Left forelimb (tissue), 1 donor: ENCODE results near the gene OLFM2.
"Not testable (repeated sequence)": the region's sequence is repeated elsewhere in the genome, so short reads cannot be mapped to it uniquely, and the experiment has no call there.

Experiments used
- DNase-seq: peaks from one replicate; pipeline ENCODE4 v3.0.0-alpha.2; 2018; ENCODE audit warnings: low spot score

OLFM2 gene

GRCh38 chr19:9827289-9828238 lies 108.8 kb downstream of the OLFM2 start, which contains the start of gene UBL5:
UBL5 (plus strand) TSS chr19:9827918; CDS start chr19:9828338, 420 bp downstream.
- peak; percentile 90 for DNase-seq

DNA sequence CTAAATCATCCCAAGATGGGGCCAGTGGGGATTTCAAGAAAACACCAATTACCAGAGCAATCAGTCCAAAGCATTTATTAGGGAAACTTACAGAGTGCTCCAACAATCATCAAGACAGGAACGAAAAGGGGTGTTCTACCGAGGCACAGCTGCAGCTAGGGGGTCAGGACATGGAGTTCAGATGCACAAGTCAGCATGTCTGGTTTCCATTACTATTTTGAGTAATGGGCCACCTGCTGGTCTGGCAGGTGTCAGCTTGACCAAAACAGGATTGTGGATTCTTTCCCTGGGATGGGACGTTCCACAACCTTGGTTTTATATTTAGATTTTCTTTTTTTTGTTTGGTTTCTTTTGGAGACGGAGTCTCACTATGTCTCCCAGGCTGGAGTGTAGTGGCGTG lies 112.5 kb downstream of the OLFM2 start:
- no peak for DNase-seq

- not testable (repeated sequence) for DNase-seq
Measured at GRCh38 chr19:9820034-9820433, 116.3 kb downstream of the OLFM2 start.

- DNase-seq, result no peak
Measured at GRCh38 chr19:9819596-9819909, 116.8 kb downstream of the OLFM2 start.

GRCh38 chr19:9818734-9819595 lies 117.3 kb downstream of the OLFM2 start, which contains the start of gene FBXL12:
FBXL12 (minus strand) TSS chr19:9819079; CDS start chr19:9818813, 266 bp downstream.
- DNase-seq, result peak; percentile 100

DNA sequence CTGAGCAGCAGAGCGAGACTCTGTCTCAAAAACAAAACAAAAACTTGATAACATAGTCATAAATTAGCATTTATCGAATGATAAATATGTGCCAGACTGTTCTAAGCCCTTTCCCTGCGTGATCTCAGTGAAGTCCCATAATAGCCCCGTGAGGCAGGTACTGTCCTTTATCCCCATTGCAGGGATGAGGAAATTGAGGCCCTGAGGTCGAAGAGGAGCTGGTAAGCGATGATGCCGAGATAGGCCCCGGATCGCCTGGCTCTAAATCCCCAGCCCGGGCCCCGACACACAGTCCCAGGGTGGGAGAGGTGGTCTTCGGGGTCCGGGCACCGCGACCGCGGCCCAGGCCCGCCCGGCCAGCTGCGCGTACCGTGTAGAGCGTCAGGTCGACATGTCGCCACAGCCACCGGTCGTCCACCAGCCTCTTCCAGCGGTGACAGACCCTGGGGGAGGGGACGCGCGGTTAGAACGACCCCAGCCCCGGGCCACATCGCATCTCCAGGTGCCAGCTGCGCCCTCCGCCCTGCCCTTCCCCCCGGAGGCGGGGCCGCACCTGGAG lies 118.1 kb downstream of the OLFM2 start:
- DNase-seq, result no peak

DNA sequence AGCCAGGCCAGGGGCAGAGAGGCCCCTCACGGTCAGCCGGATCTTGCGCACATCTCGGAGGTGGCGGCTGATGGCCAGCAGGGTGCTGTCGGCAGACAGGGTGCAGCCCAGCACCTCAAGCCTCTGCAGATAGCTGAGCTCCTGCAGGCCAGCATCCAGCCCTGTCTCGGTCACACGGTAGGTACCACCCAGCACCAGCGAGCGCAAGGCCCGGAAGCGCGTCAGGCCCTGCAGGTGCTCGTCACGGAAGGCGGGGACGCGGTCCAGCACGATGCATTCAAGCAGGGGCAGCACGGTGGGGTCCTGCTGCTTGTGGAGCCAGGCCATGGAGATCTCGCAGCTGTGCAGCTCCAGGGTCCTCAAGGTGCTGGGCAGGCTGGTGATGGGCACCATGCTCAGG lies 125.2 kb downstream of the OLFM2 start:
- no peak for DNase-seq

- no peak for DNase-seq
Measured at GRCh38 chr19:9808855-9809824, 127.2 kb downstream of the OLFM2 start.

GRCh38 chr19:9806803-9807202 lies 129.5 kb downstream of the OLFM2 start:
- no peak for DNase-seq
